GM12873 (cell line): ENCODE measurements around the gene LHX5.

Experiments used
- TF ChIP-seq, protein P1 (sequence below): IDR thresholded peaks from 2 replicates; pipeline ENCODE4 v1.5.1; 2012; ENCODE audit warnings: low read depth, mild to moderate bottlenecking, moderate library complexity, low read length, control low read depth; ENCODE audit not compliant: insufficient read depth; ENCODE audit errors: missing control alignments

Gene LHX5

DNA sequence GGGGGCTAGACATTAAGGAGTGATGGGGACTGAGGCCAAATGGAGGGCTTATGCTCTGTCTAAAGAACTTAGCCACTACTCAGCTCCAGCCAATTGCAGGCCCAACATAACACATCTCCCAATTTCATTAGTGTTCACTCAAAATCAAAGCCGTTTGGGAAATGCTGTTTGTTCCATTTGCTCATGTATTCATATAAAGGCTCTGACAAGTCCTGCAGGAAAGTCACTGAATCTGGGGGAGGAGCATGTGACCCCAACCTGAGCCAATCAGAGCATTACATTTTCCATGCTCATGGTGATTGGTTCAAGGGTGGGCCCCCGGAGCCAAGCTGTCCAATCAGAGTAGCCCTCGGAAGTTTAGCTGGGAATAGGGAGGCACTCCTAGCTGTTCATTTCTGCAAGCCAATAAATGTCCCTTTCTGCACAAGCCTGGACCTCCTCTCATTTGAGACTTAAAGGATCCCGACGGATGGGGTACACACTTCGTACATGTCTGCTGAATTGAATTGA lies 28.6 kb downstream of the LHX5 start:
- TF ChIP-seq, protein P1, sequence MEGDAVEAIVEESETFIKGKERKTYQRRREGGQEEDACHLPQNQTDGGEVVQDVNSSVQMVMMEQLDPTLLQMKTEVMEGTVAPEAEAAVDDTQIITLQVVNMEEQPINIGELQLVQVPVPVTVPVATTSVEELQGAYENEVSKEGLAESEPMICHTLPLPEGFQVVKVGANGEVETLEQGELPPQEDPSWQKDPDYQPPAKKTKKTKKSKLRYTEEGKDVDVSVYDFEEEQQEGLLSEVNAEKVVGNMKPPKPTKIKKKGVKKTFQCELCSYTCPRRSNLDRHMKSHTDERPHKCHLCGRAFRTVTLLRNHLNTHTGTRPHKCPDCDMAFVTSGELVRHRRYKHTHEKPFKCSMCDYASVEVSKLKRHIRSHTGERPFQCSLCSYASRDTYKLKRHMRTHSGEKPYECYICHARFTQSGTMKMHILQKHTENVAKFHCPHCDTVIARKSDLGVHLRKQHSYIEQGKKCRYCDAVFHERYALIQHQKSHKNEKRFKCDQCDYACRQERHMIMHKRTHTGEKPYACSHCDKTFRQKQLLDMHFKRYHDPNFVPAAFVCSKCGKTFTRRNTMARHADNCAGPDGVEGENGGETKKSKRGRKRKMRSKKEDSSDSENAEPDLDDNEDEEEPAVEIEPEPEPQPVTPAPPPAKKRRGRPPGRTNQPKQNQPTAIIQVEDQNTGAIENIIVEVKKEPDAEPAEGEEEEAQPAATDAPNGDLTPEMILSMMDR: no peak

DNA sequence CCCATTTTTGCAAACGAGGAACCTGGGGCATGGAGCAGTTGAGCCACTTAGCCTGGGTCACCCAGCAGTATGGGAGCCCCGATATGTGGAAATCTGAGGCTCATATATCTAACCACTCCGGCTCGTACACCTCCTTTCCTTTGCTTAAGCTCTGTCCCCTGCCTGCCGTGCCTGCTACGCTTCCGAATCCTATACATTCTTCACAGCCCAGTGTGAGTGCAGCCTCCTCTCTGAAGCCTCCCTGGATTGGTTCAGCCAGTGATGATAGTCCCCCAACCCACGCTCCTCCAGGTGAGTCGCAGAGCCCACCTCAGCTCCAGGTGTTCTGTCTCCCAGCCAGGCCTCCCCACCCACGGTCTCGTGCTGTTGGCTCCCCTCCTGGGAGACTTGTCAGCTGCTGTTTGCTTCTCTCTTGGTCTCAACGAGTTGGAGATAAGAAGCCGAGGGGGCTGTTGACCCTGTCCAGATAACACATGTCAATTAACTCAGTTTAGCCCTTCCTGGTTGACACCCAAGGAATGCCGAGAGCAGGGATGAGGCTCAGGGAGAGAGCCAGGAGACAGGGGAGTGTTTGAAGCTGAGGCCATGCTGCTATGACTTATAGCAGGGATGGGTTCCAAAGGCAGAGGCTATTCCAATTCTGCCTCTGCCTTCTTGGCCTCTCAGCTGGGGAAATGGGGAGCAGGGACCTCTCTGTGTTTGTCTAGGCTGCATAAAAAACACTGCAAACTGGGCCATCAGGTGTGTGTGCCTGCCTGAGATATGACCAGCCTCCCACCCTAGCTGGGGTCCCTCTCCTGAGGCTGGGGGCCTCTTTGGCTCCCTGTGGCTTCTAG lies 30.5 kb downstream of the LHX5 start:
- TF ChIP-seq, protein P1: no peak

DNA sequence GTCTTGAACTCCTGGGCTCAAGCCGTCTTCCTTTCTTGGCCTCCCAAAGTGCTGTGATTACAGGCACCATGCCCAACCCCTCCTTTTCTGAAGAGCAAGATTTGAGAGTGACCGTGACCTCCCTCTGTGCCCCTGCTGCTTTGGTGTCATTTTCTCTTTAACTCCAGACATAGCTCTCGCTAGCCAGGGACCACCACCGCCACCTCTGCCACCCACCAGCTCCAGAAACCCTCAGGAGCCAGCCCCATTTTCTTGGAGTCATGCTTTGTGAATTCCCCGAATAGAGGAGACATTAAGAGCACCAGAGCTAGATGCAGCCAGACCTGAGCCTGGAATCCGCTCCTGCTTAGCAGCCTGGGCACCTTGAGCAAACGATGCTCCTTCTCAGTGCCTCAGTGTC lies 31.3 kb downstream of the LHX5 start:
- TF ChIP-seq, protein P1: no peak

DNA sequence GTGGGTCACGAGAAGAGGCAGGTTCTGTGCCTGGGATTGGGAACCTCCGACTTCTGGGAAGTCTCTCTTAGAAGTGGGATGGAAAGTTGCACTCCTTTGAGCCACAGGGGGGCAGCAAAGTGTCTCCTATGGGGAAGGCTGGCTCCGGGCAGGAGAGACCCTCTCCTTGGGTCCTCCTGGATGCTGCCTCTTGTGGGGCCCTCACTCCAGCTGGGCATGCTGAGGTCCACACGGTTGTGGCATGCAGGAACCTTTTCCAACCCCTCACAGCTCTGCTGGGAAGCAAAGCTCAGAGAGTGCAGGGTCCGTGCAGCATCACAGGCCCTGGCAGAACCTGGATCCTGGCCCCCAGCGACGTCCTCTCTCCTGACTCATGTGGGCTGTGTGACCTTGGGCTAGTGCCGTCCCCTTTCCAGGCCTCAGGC lies 32.1 kb downstream of the LHX5 start:
- TF ChIP-seq, protein P1: peak; percentile 75

DNA sequence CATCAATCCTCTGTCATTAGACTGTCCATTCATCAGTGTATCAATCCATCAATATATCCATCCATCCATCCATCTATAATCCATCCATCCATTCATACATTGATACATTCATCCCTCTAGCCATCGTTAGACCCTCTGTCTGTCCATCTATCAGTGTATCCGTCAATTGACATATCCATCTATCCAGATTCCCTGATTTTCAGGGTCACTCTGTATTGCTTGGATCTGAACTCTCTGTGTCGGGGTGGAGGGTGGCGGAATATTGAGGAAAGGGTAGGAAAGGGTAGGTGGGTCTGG lies 32.4 kb downstream of the LHX5 start:
- TF ChIP-seq, protein P1: no peak

DNA sequence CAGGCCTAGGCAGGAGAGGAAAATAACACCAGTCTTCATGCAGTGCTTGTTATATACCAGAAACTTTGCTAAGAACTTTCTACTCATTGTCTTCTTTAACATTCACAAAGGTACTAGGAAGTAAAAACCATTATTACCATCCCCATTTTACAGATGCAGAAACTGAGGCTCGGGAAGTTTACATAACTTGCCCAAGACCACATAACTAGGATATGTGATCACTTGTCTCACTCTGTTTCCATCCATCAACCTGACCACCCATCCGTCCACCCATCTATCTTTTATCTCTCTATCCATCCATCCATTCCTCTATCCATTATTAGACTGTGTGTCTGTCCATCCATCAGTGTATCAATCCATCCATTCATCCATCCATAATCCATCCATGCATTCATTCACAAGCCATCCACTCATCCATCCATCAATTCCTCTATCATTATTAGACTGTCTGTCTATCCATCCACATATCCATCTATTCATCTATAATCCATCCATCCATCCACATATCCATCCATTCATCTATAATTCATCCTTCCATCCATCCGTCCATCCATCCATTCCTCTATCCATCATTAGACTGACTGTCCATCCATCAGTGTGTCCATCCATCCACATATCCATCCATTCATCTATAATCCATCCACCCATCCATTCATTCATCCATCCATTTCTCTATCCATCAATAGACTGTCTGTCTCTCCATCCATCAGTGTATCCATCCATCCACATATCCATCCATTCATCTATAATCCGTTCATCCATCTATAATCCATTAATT lies 33.0 kb downstream of the LHX5 start:
- TF ChIP-seq, protein P1: no peak

DNA sequence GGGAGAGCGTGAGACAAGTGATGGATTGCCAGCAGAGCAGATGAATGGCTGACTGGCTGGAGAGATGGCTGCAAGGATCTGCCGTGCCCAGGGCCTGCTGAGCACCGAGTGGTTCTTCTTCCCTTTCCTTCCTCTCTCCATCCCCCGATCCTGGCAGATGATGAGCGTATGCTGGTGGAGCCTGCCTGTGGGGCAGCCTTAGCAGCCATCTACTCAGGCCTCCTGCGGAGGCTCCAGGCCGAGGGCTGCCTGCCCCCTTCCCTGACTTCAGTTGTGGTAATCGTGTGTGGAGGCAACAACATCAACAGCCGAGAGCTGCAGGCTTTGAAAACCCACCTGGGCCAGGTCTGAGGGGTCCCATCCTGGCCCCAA lies 34.0 kb downstream of the LHX5 start:
- TF ChIP-seq, protein P1: no peak
